WTC11 (cell line): ENCODE results near the gene TNFAIP8L1. TPM values are rescaled to one million over a fixed set of nuclear protein-coding genes. Genes with fewer than 3 reads are reported as not detected.

Source experiments
- ATAC-seq: fragments of 200-7000 bp; cut with Tn5 transposase; 2 replicates; pipeline ENCODE4 v1.10.0; 2021; ENCODE audit warnings: mild to moderate bottlenecking, moderate library complexity
- CTCF ChIA-PET: fragments of 300-600 bp; sonication (Branson Sonifier 250); formaldehyde crosslinking; loops from one replicate; lab custom pipeline; 2021; ENCODE audit warnings: antibody characterized with exemption; lab: Charles Lee
- POLR2A ChIA-PET: fragments of 350-600 bp; sonication (Branson Sonifier 250); formaldehyde crosslinking; loops from one replicate; lab custom pipeline; 2021; ENCODE audit warnings: antibody characterized with exemption; lab: Charles Lee
- DNase-seq: peaks from one replicate; pipeline ENCODE4 v3.0.0; 2021; ENCODE audit warnings: low spot score
- H3K27ac Mint-ChIP-seq: 2 replicates; pipeline ENCODE4 v1.8.0; 2021; ENCODE audit warnings: mixed read lengths
- H3K27me3 Mint-ChIP-seq: 2 replicates; pipeline ENCODE4 v1.8.0; 2021; ENCODE audit warnings: low read depth, mild to moderate bottlenecking, moderate library complexity, mixed read lengths
- H3K36me3 Mint-ChIP-seq: 2 replicates; pipeline ENCODE4 v1.8.0; 2021; ENCODE audit warnings: mixed read lengths
- H3K4me1 Mint-ChIP-seq: 2 replicates; pipeline ENCODE4 v1.8.0; 2022; ENCODE audit warnings: mixed read lengths
- H3K4me3 Mint-ChIP-seq: 2 replicates; pipeline ENCODE4 v1.8.0; 2021; ENCODE audit warnings: mild to moderate bottlenecking, moderate library complexity, mixed read lengths
- H3K9me3 Mint-ChIP-seq: 2 replicates; pipeline ENCODE4 v1.8.0; 2021; ENCODE audit warnings: mixed read lengths
- ATF1 ChIP-seq: sonication (generic); formaldehyde crosslinking; IDR thresholded peaks from 2 replicates; pipeline ENCODE4 v1.8.1; 2023; ENCODE audit warnings: mild to moderate bottlenecking, moderate library complexity, missing genetic modification reagents
- CBFB ChIP-seq: sonication (generic); formaldehyde crosslinking; IDR thresholded peaks from 2 replicates; pipeline ENCODE4 v1.8.1; 2022; ENCODE audit warnings: mild to moderate bottlenecking, low read depth, missing genetic modification reagents
- CREB1 ChIP-seq: sonication (generic); formaldehyde crosslinking; IDR thresholded peaks from 2 replicates; pipeline ENCODE4 v1.8.0; 2023; ENCODE audit warnings: mild to moderate bottlenecking, missing genetic modification reagents
- ESRRA ChIP-seq: sonication (generic); formaldehyde crosslinking; IDR thresholded peaks from 2 replicates; pipeline ENCODE4 v1.8.1; 2022; ENCODE audit warnings: mild to moderate bottlenecking, missing genetic modification reagents, borderline replicate concordance
- FOXP1 ChIP-seq: sonication (generic); formaldehyde crosslinking; IDR thresholded peaks from 2 replicates; pipeline ENCODE4 v1.8.0; 2022; ENCODE audit warnings: missing genetic modification reagents, mild to moderate bottlenecking, moderate library complexity, borderline replicate concordance
- GTF2I ChIP-seq: fragments of 250-450 bp; sonication (Bioruptor Pico); conservative IDR thresholded peaks from 2 replicates; pipeline ENCODE4 v1.4.0; 2021; ENCODE audit warnings: mild to moderate bottlenecking
- HMGA2 ChIP-seq: fragments of 250-450 bp; sonication (Bioruptor Pico); IDR thresholded peaks from 2 replicates; pipeline ENCODE4 v1.4.0; 2021; ENCODE audit warnings: mild to moderate bottlenecking, moderate library complexity
- JUN ChIP-seq: sonication (generic); formaldehyde crosslinking; IDR thresholded peaks from 2 replicates; pipeline ENCODE4 v1.8.0; 2023; ENCODE audit warnings: mild to moderate bottlenecking, missing genetic modification reagents
- KAT7 ChIP-seq: sonication (generic); formaldehyde crosslinking; IDR thresholded peaks from 2 replicates; pipeline ENCODE4 v1.8.1; 2023; ENCODE audit warnings: missing genetic modification reagents, mild to moderate bottlenecking, borderline replicate concordance
- MXD4 ChIP-seq: fragments of 250-450 bp; sonication (Bioruptor Pico); IDR thresholded peaks from 2 replicates; pipeline ENCODE4 v1.8.0; 2021; ENCODE audit warnings: mild to moderate bottlenecking, moderate library complexity, borderline replicate concordance
- PRRX2 ChIP-seq: fragments of 250-450 bp; sonication (Bioruptor Pico); IDR thresholded peaks from 2 replicates; pipeline ENCODE4 v1.8.0; 2021; ENCODE audit warnings: mild to moderate bottlenecking
- RORB ChIP-seq: fragments of 250-450 bp; sonication (Bioruptor Pico); IDR thresholded peaks from 2 replicates; pipeline ENCODE4 v1.9.0; 2021; ENCODE audit warnings: mild to moderate bottlenecking
- SOX15 ChIP-seq: fragments of 250-450 bp; sonication (Bioruptor Pico); IDR thresholded peaks from 2 replicates; pipeline ENCODE4 v1.9.0; 2021; ENCODE audit warnings: mild to moderate bottlenecking
- TCF7 ChIP-seq: sonication (generic); formaldehyde crosslinking; IDR thresholded peaks from 2 replicates; pipeline ENCODE4 v1.8.0; 2022; ENCODE audit warnings: mild to moderate bottlenecking, low read depth, missing genetic modification reagents, moderate library complexity
- TEAD4 ChIP-seq: sonication (generic); formaldehyde crosslinking; IDR thresholded peaks from 2 replicates; pipeline ENCODE4 v1.8.0; 2022; ENCODE audit warnings: mild to moderate bottlenecking, missing genetic modification reagents
- ZNF138 ChIP-seq: sonication (generic); formaldehyde crosslinking; conservative IDR thresholded peaks from 2 replicates; pipeline ENCODE4 v1.8.1; 2022; ENCODE audit warnings: mild to moderate bottlenecking, moderate library complexity, missing genetic modification reagents
- ZNF671 ChIP-seq: fragments of 250-450 bp; sonication (Bioruptor Pico); IDR thresholded peaks from 2 replicates; pipeline ENCODE4 v1.8.0; 2021; ENCODE audit warnings: mild to moderate bottlenecking
- total RNA-seq: library from RNA; stranded (reverse); gene quantifications from 3 replicates; pipeline ENCODE4 v1.2.3, GENCODE V29; 2021
- TF ChIP-seq, protein P1 (sequence below): sonication (generic); formaldehyde crosslinking; conservative IDR thresholded peaks from 2 replicates; pipeline ENCODE4 v1.8.1; 2023; ENCODE audit warnings: mild to moderate bottlenecking, low read depth, missing genetic modification reagents, moderate library complexity
- TF ChIP-seq, protein P2 (sequence below): fragments of 250-450 bp; sonication (Bioruptor Pico); IDR thresholded peaks from 2 replicates; pipeline ENCODE4 v1.9.0; 2021; ENCODE audit warnings: moderate library complexity, mild to moderate bottlenecking, inconsistent platforms, borderline replicate concordance
- TF ChIP-seq, protein P3 (sequence below): sonication (generic); formaldehyde crosslinking; IDR thresholded peaks from 2 replicates; pipeline ENCODE4 v1.8.0; 2022; ENCODE audit warnings: missing genetic modification reagents
- TF ChIP-seq, protein P4 (sequence below): fragments of 250-450 bp; sonication (Bioruptor Pico); conservative IDR thresholded peaks from 2 replicates; pipeline ENCODE4 v1.9.0; 2021; ENCODE audit warnings: mild to moderate bottlenecking
- TF ChIP-seq, protein P5 (sequence below): sonication (generic); formaldehyde crosslinking; IDR thresholded peaks from 2 replicates; pipeline ENCODE4 v1.8.1; 2023; ENCODE audit warnings: mild to moderate bottlenecking, missing genetic modification reagents, moderate library complexity

The TNFAIP8L1 gene
- total RNA-seq, 1 experiment from 2014 or later, result 8.7 TPM

DNA sequence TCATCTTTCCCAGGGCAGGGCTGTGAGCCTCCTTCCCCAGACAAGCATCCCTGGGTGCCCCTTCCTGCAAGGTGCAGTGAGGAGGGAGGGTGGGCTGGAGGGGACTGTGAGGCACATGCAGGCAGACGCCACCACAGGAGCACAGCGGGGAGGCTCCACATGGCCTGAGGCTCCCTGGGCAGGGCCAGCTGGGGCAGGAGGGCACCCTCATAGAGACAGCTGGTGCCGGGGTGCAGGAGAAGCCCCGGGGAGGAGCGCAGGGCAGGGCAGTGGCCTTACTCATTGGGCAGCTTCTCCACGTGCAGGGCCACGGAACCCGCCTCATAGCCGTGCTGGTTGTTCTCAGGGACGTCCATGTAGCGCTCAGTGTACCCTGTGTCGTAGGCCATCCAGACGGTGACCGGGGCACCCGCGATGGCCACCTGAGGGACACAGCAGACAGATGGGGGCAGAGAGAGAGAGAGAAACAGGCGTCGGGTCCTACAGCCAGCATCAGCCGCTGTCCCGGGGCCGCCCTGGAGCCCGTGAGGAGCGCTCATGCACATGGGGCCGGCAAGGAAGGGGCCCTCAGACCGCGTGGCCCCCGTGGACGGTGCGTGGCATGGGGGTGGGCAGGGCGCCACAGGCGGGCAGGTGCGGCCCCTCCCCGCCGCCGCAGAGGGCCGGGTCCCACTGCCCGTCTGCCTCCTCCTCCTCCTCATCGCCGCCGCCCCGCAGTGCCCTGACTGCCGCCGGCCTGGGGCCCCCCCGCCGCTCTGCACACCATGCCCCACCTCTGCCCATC, 43.3 kb downstream of the TNFAIP8L1 start:
- Mint-ChIP-seq H3K27me3 (no peaks in the 10 kb centered on the region), H3K9me3 (no peaks in the 10 kb centered on the region), H3K36me3 (peaks cover 12% of the 10 kb centered on the region), H3K4me3 (no peak overlapping the region), H3K27ac (no peak overlapping the region), H3K4me1 (peaks cover 3% of the 10 kb centered on the region)
- DNase-seq (no peak), ATAC-seq (no peak)
- CTCF ChIA-PET, result no interaction called here
- POLR2A ChIA-PET, result no interaction called here
- TF ChIP-seq, protein P1, sequence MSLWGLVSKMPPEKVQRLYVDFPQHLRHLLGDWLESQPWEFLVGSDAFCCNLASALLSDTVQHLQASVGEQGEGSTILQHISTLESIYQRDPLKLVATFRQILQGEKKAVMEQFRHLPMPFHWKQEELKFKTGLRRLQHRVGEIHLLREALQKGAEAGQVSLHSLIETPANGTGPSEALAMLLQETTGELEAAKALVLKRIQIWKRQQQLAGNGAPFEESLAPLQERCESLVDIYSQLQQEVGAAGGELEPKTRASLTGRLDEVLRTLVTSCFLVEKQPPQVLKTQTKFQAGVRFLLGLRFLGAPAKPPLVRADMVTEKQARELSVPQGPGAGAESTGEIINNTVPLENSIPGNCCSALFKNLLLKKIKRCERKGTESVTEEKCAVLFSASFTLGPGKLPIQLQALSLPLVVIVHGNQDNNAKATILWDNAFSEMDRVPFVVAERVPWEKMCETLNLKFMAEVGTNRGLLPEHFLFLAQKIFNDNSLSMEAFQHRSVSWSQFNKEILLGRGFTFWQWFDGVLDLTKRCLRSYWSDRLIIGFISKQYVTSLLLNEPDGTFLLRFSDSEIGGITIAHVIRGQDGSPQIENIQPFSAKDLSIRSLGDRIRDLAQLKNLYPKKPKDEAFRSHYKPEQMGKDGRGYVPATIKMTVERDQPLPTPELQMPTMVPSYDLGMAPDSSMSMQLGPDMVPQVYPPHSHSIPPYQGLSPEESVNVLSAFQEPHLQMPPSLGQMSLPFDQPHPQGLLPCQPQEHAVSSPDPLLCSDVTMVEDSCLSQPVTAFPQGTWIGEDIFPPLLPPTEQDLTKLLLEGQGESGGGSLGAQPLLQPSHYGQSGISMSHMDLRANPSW, result no peak
- no peak for TF ChIP-seq RORB (CRISPR knock-in tag)
- TF ChIP-seq FOXP1 (CRISPR knock-in tag), result no peak
- TF ChIP-seq ZNF138 (CRISPR knock-in tag), result no peak
- no peak for TF ChIP-seq KAT7 (CRISPR knock-in tag)
- TF ChIP-seq ZNF671 (CRISPR knock-in tag), result no peak
- no peak for TF ChIP-seq TEAD4 (CRISPR knock-in tag)

DNA sequence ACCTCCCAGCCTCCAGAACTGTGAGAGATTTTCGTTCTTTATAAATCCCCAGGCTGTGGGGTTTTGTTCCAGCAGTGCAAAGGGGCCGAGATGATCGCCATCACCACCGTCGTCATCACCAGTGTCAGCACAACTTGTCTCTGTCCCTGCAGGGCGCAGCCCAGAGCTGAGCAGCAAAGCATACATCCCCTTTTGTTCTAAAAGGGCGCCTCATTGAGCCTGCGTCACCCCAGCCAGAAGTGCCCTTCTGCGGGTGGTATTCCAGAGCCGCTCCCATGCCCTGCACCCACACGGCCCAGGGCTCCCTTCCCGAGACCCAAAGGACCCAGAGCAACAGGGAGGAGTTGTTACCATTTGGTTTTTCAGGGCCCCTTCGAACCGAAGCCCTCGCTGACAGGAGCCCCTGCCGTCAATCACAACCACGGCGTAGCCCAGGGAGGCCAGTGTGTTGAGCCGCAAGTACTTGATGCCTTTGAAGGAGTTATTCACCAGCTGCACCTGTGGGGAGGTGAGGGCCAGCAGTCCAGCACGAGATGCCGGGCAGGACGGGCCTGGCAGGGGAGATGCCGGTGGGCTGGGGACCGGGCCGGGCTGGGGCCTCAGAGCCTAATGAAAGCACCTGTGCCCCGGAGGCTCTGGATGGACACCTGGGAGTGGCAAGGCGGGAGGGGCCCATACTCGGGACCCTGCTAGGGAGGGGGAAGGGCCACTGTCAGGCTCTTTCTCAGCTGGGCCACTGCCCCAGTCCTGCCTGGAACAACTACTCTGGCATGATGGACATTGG, 45.2 kb downstream of the TNFAIP8L1 start:
- Mint-ChIP-seq H3K4me1 (no peaks in the 10 kb centered on the region), H3K27me3 (no peaks in the 10 kb centered on the region), H3K4me3 (no peak overlapping the region), H3K9me3 (no peaks in the 10 kb centered on the region)
- TF ChIP-seq ZNF671 (CRISPR knock-in tag), result no peak
- TF ChIP-seq, all 79 proteins: peak for 0
- Mint-ChIP-seq H3K36me3 (peaks cover 12% of the 10 kb centered on the region), H3K27ac (no peak overlapping the region)
- ATAC-seq (no peak), DNase-seq (no peak)
- ChIA-PET POLR2A (no interaction called here), CTCF (no interaction called here)

DNA sequence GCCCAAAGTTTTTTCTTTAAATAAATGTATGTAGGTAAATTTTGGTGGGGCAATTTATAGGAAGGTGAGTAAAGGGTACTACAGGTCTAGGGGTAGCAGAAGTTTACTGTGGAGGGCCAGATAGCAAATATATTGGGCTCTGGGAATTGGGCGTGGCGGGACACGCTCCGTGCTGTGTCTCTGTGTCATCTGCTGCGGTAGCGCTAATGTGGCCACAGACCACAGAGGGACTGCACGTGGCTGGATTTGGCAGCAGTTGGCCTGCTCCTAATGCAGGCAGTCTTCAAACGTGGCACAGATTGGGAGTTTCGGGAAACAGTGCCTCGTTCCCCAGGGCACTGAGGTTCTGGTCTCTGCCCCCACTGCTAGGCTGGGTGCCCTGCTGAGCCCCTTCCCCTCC, 47.4 kb downstream of the TNFAIP8L1 start:
- ATAC-seq (no peak), DNase-seq (no peak)
- peaks cover 17% of the 10 kb centered on the region for H3K36me3 Mint-ChIP-seq
- H3K4me1 Mint-ChIP-seq, result no peaks in the 10 kb centered on the region
- H3K27ac Mint-ChIP-seq, result no peak overlapping the region
- no peaks in the 10 kb centered on the region for H3K9me3 Mint-ChIP-seq
- H3K4me3 Mint-ChIP-seq, result no peak overlapping the region
- ChIA-PET CTCF (no interaction called here), POLR2A (no interaction called here)
- no peaks in the 10 kb centered on the region for H3K27me3 Mint-ChIP-seq
- TF ChIP-seq CBFB (CRISPR knock-in tag), result no peak
- TF ChIP-seq, protein P2, sequence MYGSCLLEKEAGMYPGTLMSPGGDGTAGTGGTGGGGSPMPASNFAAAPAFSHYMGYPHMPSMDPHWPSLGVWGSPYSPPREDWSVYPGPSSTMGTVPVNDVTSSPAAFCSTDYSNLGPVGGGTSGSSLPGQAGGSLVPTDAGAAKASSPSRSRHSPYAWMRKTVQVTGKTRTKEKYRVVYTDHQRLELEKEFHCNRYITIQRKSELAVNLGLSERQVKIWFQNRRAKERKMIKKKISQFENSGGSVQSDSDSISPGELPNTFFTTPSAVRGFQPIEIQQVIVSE (CRISPR knock-in tag), result no peak
- TF ChIP-seq GTF2I (CRISPR knock-in tag), result no peak
- TF ChIP-seq MXD4 (CRISPR knock-in tag), result no peak
- no peak for TF ChIP-seq SOX15 (CRISPR knock-in tag)
- TF ChIP-seq, protein P3, sequence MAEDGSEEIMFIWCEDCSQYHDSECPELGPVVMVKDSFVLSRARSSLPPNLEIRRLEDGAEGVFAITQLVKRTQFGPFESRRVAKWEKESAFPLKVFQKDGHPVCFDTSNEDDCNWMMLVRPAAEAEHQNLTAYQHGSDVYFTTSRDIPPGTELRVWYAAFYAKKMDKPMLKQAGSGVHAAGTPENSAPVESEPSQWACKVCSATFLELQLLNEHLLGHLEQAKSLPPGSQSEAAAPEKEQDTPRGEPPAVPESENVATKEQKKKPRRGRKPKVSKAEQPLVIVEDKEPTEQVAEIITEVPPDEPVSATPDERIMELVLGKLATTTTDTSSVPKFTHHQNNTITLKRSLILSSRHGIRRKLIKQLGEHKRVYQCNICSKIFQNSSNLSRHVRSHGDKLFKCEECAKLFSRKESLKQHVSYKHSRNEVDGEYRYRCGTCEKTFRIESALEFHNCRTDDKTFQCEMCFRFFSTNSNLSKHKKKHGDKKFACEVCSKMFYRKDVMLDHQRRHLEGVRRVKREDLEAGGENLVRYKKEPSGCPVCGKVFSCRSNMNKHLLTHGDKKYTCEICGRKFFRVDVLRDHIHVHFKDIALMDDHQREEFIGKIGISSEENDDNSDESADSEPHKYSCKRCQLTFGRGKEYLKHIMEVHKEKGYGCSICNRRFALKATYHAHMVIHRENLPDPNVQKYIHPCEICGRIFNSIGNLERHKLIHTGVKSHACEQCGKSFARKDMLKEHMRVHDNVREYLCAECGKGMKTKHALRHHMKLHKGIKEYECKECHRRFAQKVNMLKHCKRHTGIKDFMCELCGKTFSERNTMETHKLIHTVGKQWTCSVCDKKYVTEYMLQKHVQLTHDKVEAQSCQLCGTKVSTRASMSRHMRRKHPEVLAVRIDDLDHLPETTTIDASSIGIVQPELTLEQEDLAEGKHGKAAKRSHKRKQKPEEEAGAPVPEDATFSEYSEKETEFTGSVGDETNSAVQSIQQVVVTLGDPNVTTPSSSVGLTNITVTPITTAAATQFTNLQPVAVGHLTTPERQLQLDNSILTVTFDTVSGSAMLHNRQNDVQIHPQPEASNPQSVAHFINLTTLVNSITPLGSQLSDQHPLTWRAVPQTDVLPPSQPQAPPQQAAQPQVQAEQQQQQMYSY (CRISPR knock-in tag), result no peak
- TF ChIP-seq ATF1 (CRISPR knock-in tag), result no peak
- TF ChIP-seq PRRX2 (CRISPR knock-in tag), result no peak
- TF ChIP-seq, protein P4, sequence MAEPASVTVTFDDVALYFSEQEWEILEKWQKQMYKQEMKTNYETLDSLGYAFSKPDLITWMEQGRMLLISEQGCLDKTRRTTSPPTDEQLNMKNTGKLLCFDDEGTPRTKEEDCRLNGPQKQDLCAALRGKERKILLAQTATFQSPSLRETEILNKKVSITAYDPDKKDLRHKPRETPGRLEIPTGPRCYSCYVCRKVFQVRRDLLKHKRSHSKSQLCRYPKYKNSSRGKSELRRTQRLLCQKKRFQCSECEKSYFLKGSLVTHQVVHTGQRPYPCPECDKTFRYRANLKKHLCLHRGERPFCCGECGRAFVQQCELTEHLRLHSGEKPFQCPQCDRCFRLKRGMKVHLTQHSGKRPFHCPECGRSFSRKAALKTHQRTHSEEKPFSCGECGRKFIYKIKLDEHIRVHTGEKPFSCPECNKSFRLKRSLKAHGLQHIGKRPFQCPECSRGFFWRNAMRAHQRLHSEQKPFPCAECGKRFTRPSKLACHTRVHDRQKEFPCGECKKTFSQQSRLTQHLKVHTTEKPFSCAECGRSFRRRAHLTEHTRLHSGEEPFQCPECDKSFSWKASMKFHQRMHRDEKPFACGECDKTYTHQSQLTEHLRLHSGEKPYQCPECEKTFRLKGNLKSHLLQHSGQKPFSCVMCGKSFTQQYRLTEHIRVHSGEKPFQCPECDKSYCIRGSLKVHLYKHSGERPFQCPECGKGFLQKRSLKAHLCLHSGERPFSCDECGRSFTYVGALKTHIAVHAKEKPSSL (CRISPR knock-in tag), result no peak
- no peak for TF ChIP-seq ESRRA (CRISPR knock-in tag)
- TF ChIP-seq TCF7 (CRISPR knock-in tag), result no peak
- no peak for TF ChIP-seq HMGA2 (CRISPR knock-in tag)
- no peak for TF ChIP-seq CREB1
- TF ChIP-seq, protein P5, sequence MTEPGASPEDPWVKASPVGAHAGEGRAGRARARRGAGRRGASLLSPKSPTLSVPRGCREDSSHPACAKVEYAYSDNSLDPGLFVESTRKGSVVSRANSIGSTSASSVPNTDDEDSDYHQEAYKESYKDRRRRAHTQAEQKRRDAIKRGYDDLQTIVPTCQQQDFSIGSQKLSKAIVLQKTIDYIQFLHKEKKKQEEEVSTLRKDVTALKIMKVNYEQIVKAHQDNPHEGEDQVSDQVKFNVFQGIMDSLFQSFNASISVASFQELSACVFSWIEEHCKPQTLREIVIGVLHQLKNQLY (CRISPR knock-in tag), result no peak
- no peak for TF ChIP-seq JUN
